ENCODE data around the gene BAAT. TPM values are rescaled to one million over a fixed set of nuclear protein-coding genes. Genes with fewer than 3 reads are reported as not detected.

The BAAT gene
- total and polyA plus RNA-seq, 2 of the 13 experiments (the other 11 are each of a cell fraction or from before 2014, with no cell fraction given) = 0.71 to 7.9 TPM

DNA sequence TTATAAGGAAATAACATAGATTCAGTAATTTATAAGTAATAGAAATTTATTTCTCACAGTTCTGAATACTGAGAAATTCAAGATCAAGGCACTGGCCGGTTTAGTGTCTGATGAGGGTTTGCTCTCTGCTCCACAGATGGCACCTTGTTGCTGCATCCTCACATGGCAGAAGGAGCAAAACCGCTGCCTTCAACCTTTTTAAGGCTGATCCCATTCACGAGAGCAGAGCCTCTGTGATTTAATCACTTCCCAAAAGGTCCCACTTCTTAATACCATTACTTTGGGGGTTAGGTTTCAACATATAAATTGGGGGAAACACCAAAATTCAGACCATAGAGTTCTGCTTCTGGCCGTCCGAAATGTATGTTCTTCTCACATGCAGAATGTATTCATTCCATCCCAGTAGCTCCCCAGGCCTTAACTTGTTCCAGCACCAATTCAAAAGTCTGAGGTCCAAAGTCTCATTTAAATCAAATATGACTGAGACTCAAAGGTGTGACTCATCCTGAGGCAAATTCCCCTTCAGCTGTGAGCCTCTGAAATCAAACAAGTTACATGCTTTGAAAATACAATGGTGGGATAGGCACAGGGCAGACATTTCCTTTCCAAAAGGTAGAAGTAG is 30.6 kb downstream of the BAAT start (continued):
- peak; percentile 13 for TF ChIP-seq IKZF4 (CRISPR knock-in tag; IDR thresholded peaks at IDR 0.05; ENCODE audit: borderline replicate concordance, low read depth, not compliant biosample characterization)
- TF ChIP-seq, protein P1, sequence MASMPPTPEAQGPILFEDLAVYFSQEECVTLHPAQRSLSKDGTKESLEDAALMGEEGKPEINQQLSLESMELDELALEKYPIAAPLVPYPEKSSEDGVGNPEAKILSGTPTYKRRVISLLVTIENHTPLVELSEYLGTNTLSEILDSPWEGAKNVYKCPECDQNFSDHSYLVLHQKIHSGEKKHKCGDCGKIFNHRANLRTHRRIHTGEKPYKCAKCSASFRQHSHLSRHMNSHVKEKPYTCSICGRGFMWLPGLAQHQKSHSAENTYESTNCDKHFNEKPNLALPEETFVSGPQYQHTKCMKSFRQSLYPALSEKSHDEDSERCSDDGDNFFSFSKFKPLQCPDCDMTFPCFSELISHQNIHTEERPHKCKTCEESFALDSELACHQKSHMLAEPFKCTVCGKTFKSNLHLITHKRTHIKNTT (CRISPR knock-in tag; IDR thresholded peaks at IDR 0.05) = no peak
- TF ChIP-seq CHD2 (IDR thresholded peaks at IDR 0.05; ENCODE audit: low read depth, low read length) = no peak
- TF ChIP-seq ZNF790 (CRISPR knock-in tag; IDR thresholded peaks at IDR 0.05; ENCODE audit: borderline replicate concordance) = 0 out of 2 replicates have a peak, but pooled peaks have one; percentile 28
- no peak for TF ChIP-seq ISX (CRISPR knock-in tag; conservative IDR thresholded peaks at IDR 0.05)
- TF ChIP-seq, protein P2, sequence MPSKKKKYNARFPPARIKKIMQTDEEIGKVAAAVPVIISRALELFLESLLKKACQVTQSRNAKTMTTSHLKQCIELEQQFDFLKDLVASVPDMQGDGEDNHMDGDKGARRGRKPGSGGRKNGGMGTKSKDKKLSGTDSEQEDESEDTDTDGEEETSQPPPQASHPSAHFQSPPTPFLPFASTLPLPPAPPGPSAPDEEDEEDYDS (CRISPR knock-in tag; IDR thresholded peaks at IDR 0.05) = peak; percentile 73; the same call in 1 of the 2 replicates
- peak; percentile 62; the same call in 1 of the 2 replicates for TF ChIP-seq SMARCE1 (IDR thresholded peaks at IDR 0.05; ENCODE audit: borderline replicate concordance)
- TF ChIP-seq RCOR2 (CRISPR knock-in tag; IDR thresholded peaks at IDR 0.05) = peak; percentile 92
- peak; percentile 70; the same call in 1 of the 2 replicates for TF ChIP-seq ETV5 (CRISPR knock-in tag; IDR thresholded peaks at IDR 0.05; ENCODE audit: borderline replicate concordance)

DNA sequence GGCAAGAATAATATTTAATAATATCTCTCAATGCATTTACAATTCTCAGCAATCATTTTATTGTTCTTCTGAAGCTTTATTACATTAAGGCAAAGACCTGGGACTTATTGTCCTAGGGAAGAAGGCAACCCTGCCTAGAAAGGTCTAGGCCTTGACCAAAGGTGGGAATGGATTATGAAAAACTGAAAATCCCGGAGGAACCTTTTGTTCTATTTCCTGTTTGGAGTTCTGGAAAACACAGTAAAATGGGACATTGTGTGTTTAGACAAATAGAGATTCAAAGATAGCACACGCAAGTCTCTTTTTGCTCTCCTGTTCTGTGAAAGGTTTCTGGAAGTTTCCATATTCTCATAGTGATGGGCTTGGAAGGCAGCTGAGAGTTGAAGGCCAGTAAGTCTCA is 31.1 kb downstream of the BAAT start:
- Histone ChIP-seq H3K4me1 (ENCODE audit: insufficient read depth, low read length) (peaks cover 95% of the 10 kb centered on the region), H3K79me2 (ENCODE audit: insufficient read depth, low read length) (no peaks in the 10 kb centered on the region), H3K27ac (ENCODE audit: extremely low read length, insufficient read depth, low read length) (peak overlapping the region; percentile 94), H3K4me2 (ENCODE audit: low read depth, low read length) (peak overlapping the region; percentile 58; the same call in 1 of the 2 replicates), H3K36me3 (replicated peaks in 1 of 2; ENCODE audit: control insufficient read depth in 1 of 2, insufficient read depth in 2 of 2, low read length in 2 of 2) (no peaks in the 10 kb centered on the region), H3K9me3 (ENCODE audit: low read length) (no peaks in the 10 kb centered on the region), H3K4me3 (replicated peaks in 1 of 3; ENCODE audit: insufficient read depth in 1 of 3, low read depth in 2 of 3, low read length in 3 of 3) (no peak overlapping the region), H3K9ac (ENCODE audit: insufficient read depth, low read depth, low read length) (peak overlapping the region; percentile 69; the same call in 1 of the 2 replicates), H2AFZ (ENCODE audit: low read length) (no peak overlapping the region), H3K27me3 (ENCODE audit: control insufficient read depth in 1 of 2, insufficient read depth in 2 of 2, low read length in 2 of 2) (no peaks in the 10 kb centered on the region), H4K20me1 (ENCODE audit: insufficient read depth, low read length) (no peaks in the 10 kb centered on the region)
- in situ Hi-C loops (cut with HindIII; ENCODE audit: extremely low pct_ligation_motif_present, low pct_unique_long_range_greater_than_20kb) = no loop called here
- no peak for ATAC-seq
- peak; percentile 44 for DNase-seq (ENCODE audit: low spot score)
- no peak for FAIRE-seq
- BruUV-seq (replicated peaks) = no TSS peak
- CTCF ChIA-PET (ENCODE audit: low intra/inter-chr PET ratio, low total read pairs) = no interaction called here
- intact Hi-C loops (cut with micrococcal nuclease; ENCODE audit: unreplicated experiment) = loop anchor here (1.0 to 2.0 kb wide), 6 partner anchors 13 to 45 kb away; partner anchors contain the start of genes MRPL50 and ZNF189
- WGBS (ENCODE audit: low lambda C conversion rate) = 56% methylated on average over 2 of the region's 2 CpGs
- POLR2A ChIA-PET = interaction anchor here (0.7 to 4.8 kb wide), 18 partner anchors 8 to 107 kb away, joined by 3 to 116 read pairs (median 6); partner anchors contain the start of genes MRPL50 and ZNF189
- 0 out of 2 replicates have a peak, but pooled peaks have one; percentile 39 for TF ChIP-seq SMAD3 (CRISPR knock-in tag; IDR thresholded peaks at IDR 0.05)
- TF ChIP-seq, protein P3, sequence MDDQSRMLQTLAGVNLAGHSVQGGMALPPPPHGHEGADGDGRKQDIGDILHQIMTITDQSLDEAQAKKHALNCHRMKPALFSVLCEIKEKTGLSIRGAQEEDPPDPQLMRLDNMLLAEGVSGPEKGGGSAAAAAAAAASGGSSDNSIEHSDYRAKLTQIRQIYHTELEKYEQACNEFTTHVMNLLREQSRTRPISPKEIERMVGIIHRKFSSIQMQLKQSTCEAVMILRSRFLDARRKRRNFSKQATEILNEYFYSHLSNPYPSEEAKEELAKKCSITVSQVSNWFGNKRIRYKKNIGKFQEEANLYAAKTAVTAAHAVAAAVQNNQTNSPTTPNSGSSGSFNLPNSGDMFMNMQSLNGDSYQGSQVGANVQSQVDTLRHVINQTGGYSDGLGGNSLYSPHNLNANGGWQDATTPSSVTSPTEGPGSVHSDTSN (CRISPR knock-in tag; IDR thresholded peaks at IDR 0.05; ENCODE audit: borderline replicate concordance) = no peak
- peak; percentile 50; the same call in 1 of the 2 replicates for TF ChIP-seq FOXA3 (CRISPR knock-in tag; IDR thresholded peaks at IDR 0.05)
- TF ChIP-seq, protein P4, sequence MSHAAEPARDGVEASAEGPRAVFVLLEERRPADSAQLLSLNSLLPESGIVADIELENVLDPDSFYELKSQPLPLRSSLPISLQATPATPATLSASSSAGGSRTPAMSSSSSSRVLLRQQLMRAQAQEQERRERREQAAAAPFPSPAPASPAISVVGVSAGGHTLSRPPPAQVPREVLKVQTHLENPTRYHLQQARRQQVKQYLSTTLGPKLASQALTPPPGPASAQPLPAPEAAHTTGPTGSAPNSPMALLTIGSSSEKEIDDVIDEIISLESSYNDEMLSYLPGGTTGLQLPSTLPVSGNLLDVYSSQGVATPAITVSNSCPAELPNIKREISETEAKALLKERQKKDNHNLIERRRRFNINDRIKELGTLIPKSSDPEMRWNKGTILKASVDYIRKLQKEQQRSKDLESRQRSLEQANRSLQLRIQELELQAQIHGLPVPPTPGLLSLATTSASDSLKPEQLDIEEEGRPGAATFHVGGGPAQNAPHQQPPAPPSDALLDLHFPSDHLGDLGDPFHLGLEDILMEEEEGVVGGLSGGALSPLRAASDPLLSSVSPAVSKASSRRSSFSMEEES (CRISPR knock-in tag; IDR thresholded peaks at IDR 0.05) = 0 out of 2 replicates have a peak, but pooled peaks have one; percentile 18
- TF ChIP-seq ZNF274 (CRISPR knock-in tag; IDR thresholded peaks at IDR 0.05) = no peak
- no peak for TF ChIP-seq ZNF256 (CRISPR knock-in tag; conservative IDR thresholded peaks at IDR 0.05)
- TF ChIP-seq SOX13 (IDR thresholded peaks at IDR 0.05) = 0 out of 2 replicates have a peak, but pooled peaks have one; percentile 27
- peak in 1 of 2 experiments; percentile 93; a peak in 2 of 4 replicates for TF ChIP-seq SOX13 (CRISPR knock-in tag; conservative IDR thresholded peaks at IDR 0.05 in 1 of 2, IDR thresholded peaks at IDR 0.05 in 1 of 2)
- no peak for TF ChIP-seq ZNF326 (CRISPR knock-in tag; IDR thresholded peaks at IDR 0.05; ENCODE audit: borderline replicate concordance)

All from HepG2 (cell line).